ENCODE data around the gene PDK1. TPM values are rescaled to one million over a fixed set of nuclear protein-coding genes. Genes with fewer than 3 reads are reported as not detected.
"Not testable (repeated sequence)": the region's sequence is repeated elsewhere in the genome, so short reads cannot be mapped to it uniquely, and the experiment has no call there.

PDK1 gene
- total RNA-seq, 2 donors from 2014 or later: 26.6 to 33.0 TPM

GRCh38 chr2:172533687-172534086, 22.2 kb upstream of the PDK1 start:
- no peak overlapping the region for H3K4me3 ChIP-seq
- no peak for DNase-seq (ENCODE audit: low spot score)
- H3K4me1 ChIP-seq: no peaks in the 10 kb centered on the region
- no peaks in the 10 kb centered on the region for H3K9me3 ChIP-seq
- no peaks in the 10 kb centered on the region for H3K27me3 ChIP-seq
- H3K27ac ChIP-seq: no peak overlapping the region
- TF ChIP-seq CTCF (IDR thresholded peaks at IDR 0.05): no peak
- H3K36me3 ChIP-seq: no peaks in the 10 kb centered on the region

- no peak overlapping the region for H3K4me3 ChIP-seq
- H3K4me1 ChIP-seq: no peaks in the 10 kb centered on the region
- no peak for TF ChIP-seq CTCF (IDR thresholded peaks at IDR 0.05)
- no peaks in the 10 kb centered on the region for H3K36me3 ChIP-seq
- H3K27me3 ChIP-seq: no peaks in the 10 kb centered on the region
- H3K27ac ChIP-seq: no peak overlapping the region
- H3K9me3 ChIP-seq: no peaks in the 10 kb centered on the region
- no peak for DNase-seq (ENCODE audit: low spot score)
Measured at GRCh38 chr2:172535119-172535518, 20.8 kb upstream of the PDK1 start.

- not testable (repeated sequence) for H3K27ac ChIP-seq; H3K36me3 ChIP-seq; H3K4me1 ChIP-seq; H3K9me3 ChIP-seq; H3K27me3 ChIP-seq; DNase-seq (ENCODE audit: low spot score); H3K4me3 ChIP-seq
Measured at GRCh38 chr2:172537851-172538250, 18.0 kb upstream of the PDK1 start.

GRCh38 chr2:172539767-172540166, 16.1 kb upstream of the PDK1 start:
- no peaks in the 10 kb centered on the region for H3K27me3 ChIP-seq
- H3K27ac ChIP-seq: no peak overlapping the region
- H3K4me1 ChIP-seq: no peaks in the 10 kb centered on the region
- no peak overlapping the region for H3K4me3 ChIP-seq
- no peak for DNase-seq (ENCODE audit: low spot score)
- no peaks in the 10 kb centered on the region for H3K9me3 ChIP-seq
- no peaks in the 10 kb centered on the region for H3K36me3 ChIP-seq
- TF ChIP-seq CTCF (IDR thresholded peaks at IDR 0.05): no peak

GRCh38 chr2:172540421-172540820, 15.5 kb upstream of the PDK1 start:
- no peak for TF ChIP-seq CTCF (IDR thresholded peaks at IDR 0.05)
- H3K4me3 ChIP-seq: no peak overlapping the region
- no peak for DNase-seq (ENCODE audit: low spot score)
- H3K27ac ChIP-seq: no peak overlapping the region
- H3K4me1 ChIP-seq: no peaks in the 10 kb centered on the region
- H3K36me3 ChIP-seq: no peaks in the 10 kb centered on the region
- no peaks in the 10 kb centered on the region for H3K9me3 ChIP-seq
- no peaks in the 10 kb centered on the region for H3K27me3 ChIP-seq

GRCh38 chr2:172545408-172546075, 10.3 kb upstream of the PDK1 start:
- Histone ChIP-seq H3K36me3 (no peaks in the 10 kb centered on the region), H3K4me3 (no peak overlapping the region), H3K27ac (no peak overlapping the region), H3K9me3 (no peaks in the 10 kb centered on the region), H3K27me3 (no peaks in the 10 kb centered on the region), H3K4me1 (no peaks in the 10 kb centered on the region)
- DNase-seq (ENCODE audit: low spot score): no peak
- no peak for TF ChIP-seq CTCF (IDR thresholded peaks at IDR 0.05)
